HepG2 (cell line): ENCODE measurements around the gene SERPINB6. TPM values are rescaled to one million over a fixed set of nuclear protein-coding genes. Genes with fewer than 3 reads are reported as not detected.

Experiments used
- BCL6 ChIP-seq: IDR thresholded peaks from 2 replicates; pipeline ENCODE4 v1.6.1; 2016; ENCODE audit warnings: missing genetic modification reagents, missing compliant biosample characterization
- FIP1L1 ChIP-seq: fragments of 200-400 bp; formaldehyde crosslinking; IDR thresholded peaks from 2 replicates; pipeline ENCODE4 v1.6.1; 2018; ENCODE audit warnings: low read depth, mild to moderate bottlenecking, low read length, moderate library complexity, borderline replicate concordance; ENCODE audit not compliant: insufficient read depth
- HNRNPK ChIP-seq: fragments of 200-400 bp; formaldehyde crosslinking; IDR thresholded peaks from 2 replicates; pipeline ENCODE4 v1.6.1; 2018; ENCODE audit warnings: low read length, low read depth, moderate library complexity, mild to moderate bottlenecking; ENCODE audit not compliant: poor library complexity, severe bottlenecking
- HOXA3 ChIP-seq: sonication (generic); formaldehyde crosslinking; IDR thresholded peaks from 2 replicates; pipeline ENCODE4 v1.5.0; 2020; ENCODE audit warnings: missing genetic modification reagents
- IRF2 ChIP-seq: IDR thresholded peaks from 2 replicates; pipeline ENCODE4 v1.6.1; 2018; ENCODE audit warnings: missing genetic modification reagents, missing compliant biosample characterization
- MAZ ChIP-seq, 2 experiments: sonication (generic) in 1 of 2; formaldehyde crosslinking in 1 of 2; IDR thresholded peaks; 2 replicates each; pipeline versions ENCODE4 v1.5.0 to v1.6.1; 2012 to 2020; ENCODE audit warnings: low read depth in 2 of 2, mild to moderate bottlenecking in 2 of 2, borderline replicate concordance in 1 of 2, improper control_type of control experiment in 1 of 2, low read length in 1 of 2, missing genetic modification reagents in 1 of 2, moderate library complexity in 1 of 2
- MED1 ChIP-seq: sonication (generic); formaldehyde crosslinking; IDR thresholded peaks from 2 replicates; pipeline ENCODE4 v1.4.0; 2020; ENCODE audit warnings: missing genetic modification reagents
- NONO ChIP-seq, 2 experiments: fragments of 450-650 bp in 1 of 2; sonication (generic) in 1 of 2; formaldehyde crosslinking in 1 of 2; IDR thresholded peaks in 1 of 2; conservative IDR thresholded peaks in 1 of 2; 2 replicates each; pipeline versions ENCODE4 v1.6.1 to v1.8.0; 2017 to 2022; ENCODE audit warnings: mild to moderate bottlenecking in 1 of 2, missing genetic modification reagents in 1 of 2, moderate library complexity in 1 of 2
- TEAD3 ChIP-seq: optimal IDR thresholded peaks from 2 replicates; pipeline ENCODE3; 2016; ENCODE audit warnings: borderline replicate concordance
- U2AF2 ChIP-seq: fragments of 200-400 bp; formaldehyde crosslinking; IDR thresholded peaks from 2 replicates; pipeline ENCODE4 v1.6.1; 2017; ENCODE audit warnings: low read depth, mild to moderate bottlenecking, low read length
- ZNF3 ChIP-seq: IDR thresholded peaks from 2 replicates; pipeline ENCODE4 v1.7.0; 2017; ENCODE audit warnings: inconsistent platforms
- ZNF510 ChIP-seq: sonication (generic); formaldehyde crosslinking; IDR thresholded peaks from 2 replicates; pipeline ENCODE4 v1.4.0; 2020; ENCODE audit warnings: low read depth, mild to moderate bottlenecking, missing genetic modification reagents
- ZNF598 ChIP-seq: sonication (generic); formaldehyde crosslinking; IDR thresholded peaks from 2 replicates; pipeline ENCODE4 v1.5.1; 2020; ENCODE audit warnings: mild to moderate bottlenecking, missing genetic modification reagents, borderline replicate concordance
- ZNF749 ChIP-seq: sonication (generic); formaldehyde crosslinking; IDR thresholded peaks from 2 replicates; pipeline ENCODE4 v1.8.0; 2022; ENCODE audit warnings: mild to moderate bottlenecking, missing genetic modification reagents, moderate library complexity, borderline replicate concordance
- ZNF775 ChIP-seq: sonication (generic); formaldehyde crosslinking; IDR thresholded peaks from 2 replicates; pipeline ENCODE4 v1.4.0; 2020; ENCODE audit warnings: missing genetic modification reagents, mild to moderate bottlenecking, moderate library complexity, borderline replicate concordance
- polyA plus RNA-seq, 8 experiments: library from polyadenylated mRNA; depleted of rRNA in 3 of 8; stranded (reverse) in 7 of 8; unstranded in 1 of 8; fragments of >200 nt; fragmentation: Illumina TruSeq in 4 of 8; extraction: Trizol in 4 of 8; gene quantifications; 2 replicates each; pipeline versions ENCODE4 v1.2.1 to v1.2.3, GENCODE V29; 2011 to 2016; ENCODE audit warnings: low read depth in 4 of 8, missing spikeins in 1 of 8, mixed read lengths in 1 of 8; ENCODE audit not compliant: insufficient read depth in 1 of 8
- total RNA-seq, 5 experiments: library from RNA; depleted of rRNA; stranded (reverse); fragments of >200 nt; fragmentation: Illumina TruSeq; extraction: Trizol; gene quantifications; 2 replicates each; pipeline ENCODE4 v1.2.3, GENCODE V29; 2016; ENCODE audit warnings: low read depth in 1 of 5
- TF ChIP-seq, protein P1 (sequence below): IDR thresholded peaks from 2 replicates; pipeline ENCODE4 v1.6.1; 2016; ENCODE audit warnings: control low read depth
- TF ChIP-seq, protein P2 (sequence below): sonication (generic); formaldehyde crosslinking; IDR thresholded peaks from 2 replicates; pipeline ENCODE4 v1.4.0; 2020; ENCODE audit warnings: missing genetic modification reagents
- TF ChIP-seq, protein P3 (sequence below): sonication (generic); formaldehyde crosslinking; IDR thresholded peaks from 2 replicates; pipeline ENCODE4 v1.5.1; 2020; ENCODE audit warnings: missing genetic modification reagents, mild to moderate bottlenecking, borderline replicate concordance
- TF ChIP-seq, protein P4 (sequence below): IDR thresholded peaks from 2 replicates; pipeline ENCODE4 v1.4.0; 2020; ENCODE audit warnings: mild to moderate bottlenecking, missing genetic modification reagents

SERPINB6 gene
- total and polyA plus RNA-seq, 2 of the 13 experiments (the other 11 are each of a cell fraction or from before 2014, with no cell fraction given): 38.2 to 61.3 TPM

DNA sequence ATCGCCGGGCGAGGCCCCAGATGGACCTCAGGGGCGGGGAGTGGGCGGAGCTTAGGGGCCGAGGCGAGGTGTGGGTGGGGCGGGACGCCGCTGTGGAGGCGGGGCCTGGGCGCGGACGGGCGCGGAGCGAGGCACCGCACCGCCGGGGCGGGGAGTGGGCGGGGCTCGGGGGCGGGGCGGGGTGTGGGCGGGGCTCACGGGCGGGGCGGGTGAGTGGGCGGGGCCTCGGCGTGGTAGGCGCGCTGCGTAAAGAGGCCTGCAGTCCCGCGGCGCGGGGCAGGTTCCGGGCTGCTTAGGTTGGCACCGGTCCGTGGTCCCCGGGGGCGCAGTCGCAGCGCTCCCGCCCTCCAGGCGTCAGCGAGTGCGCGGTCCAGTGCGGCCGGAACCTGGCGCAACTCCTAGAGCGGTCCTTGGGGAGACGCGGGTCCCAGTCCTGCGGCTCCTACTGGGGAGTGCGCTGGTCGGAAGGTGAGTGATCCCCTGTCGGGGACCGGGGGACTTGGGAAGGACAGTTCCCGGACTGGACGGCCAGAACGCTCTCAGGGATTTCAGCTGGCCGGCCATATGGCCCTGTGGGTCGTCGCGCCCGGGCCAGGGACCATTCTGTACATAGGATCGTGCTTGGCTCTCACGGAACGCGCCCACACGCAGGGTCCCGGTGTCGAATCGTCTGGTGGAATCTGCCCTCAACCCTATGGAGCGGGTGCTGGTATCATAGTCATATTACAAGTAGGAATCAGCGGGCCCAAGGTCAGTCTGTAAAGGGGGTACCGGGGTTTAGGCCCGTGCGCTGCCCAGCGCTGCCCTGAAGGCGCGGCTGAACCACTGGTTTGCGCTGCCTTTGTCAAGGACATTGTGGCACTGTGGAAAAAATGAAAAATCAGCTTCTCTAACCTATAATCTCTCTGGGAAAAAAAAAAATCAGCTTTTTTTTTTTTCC lies 28.5 kb upstream of the SERPINB6 start, which contains the start of gene NQO2 (continued):
- TF ChIP-seq, protein P1, sequence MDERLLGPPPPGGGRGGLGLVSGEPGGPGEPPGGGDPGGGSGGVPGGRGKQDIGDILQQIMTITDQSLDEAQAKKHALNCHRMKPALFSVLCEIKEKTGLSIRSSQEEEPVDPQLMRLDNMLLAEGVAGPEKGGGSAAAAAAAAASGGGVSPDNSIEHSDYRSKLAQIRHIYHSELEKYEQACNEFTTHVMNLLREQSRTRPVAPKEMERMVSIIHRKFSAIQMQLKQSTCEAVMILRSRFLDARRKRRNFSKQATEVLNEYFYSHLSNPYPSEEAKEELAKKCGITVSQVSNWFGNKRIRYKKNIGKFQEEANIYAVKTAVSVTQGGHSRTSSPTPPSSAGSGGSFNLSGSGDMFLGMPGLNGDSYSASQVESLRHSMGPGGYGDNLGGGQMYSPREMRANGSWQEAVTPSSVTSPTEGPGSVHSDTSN (CRISPR knock-in tag): no peak
- peak; percentile 48; the same call in 1 of the 2 replicates for TF ChIP-seq IRF2 (CRISPR knock-in tag)
- TF ChIP-seq MED1 (CRISPR knock-in tag): no peak
- no peak; the same call in 1 of the 2 replicates for TF ChIP-seq ZNF510 (CRISPR knock-in tag)
- TF ChIP-seq HNRNPK: peak; percentile 63
- 0 out of 2 replicates have a peak, but pooled peaks have one; percentile 30 for TF ChIP-seq MAZ (IDR thresholded peaks at IDR 0.05; ENCODE audit: borderline replicate concordance, low read depth, low read length)
- TF ChIP-seq MAZ (CRISPR knock-in tag; IDR thresholded peaks at IDR 0.05; ENCODE audit: low read depth): peak; percentile 46
- no peak for TF ChIP-seq ZNF598
- TF ChIP-seq, protein P2, sequence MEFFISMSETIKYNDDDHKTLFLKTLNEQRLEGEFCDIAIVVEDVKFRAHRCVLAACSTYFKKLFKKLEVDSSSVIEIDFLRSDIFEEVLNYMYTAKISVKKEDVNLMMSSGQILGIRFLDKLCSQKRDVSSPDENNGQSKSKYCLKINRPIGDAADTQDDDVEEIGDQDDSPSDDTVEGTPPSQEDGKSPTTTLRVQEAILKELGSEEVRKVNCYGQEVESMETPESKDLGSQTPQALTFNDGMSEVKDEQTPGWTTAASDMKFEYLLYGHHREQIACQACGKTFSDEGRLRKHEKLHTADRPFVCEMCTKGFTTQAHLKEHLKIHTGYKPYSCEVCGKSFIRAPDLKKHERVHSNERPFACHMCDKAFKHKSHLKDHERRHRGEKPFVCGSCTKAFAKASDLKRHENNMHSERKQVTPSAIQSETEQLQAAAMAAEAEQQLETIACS (CRISPR knock-in tag): no peak; the same call in 1 of the 2 replicates
- TF ChIP-seq ZNF3: no peak
- TF ChIP-seq HOXA3: peak; percentile 55
- TF ChIP-seq ZNF775 (CRISPR knock-in tag): no peak
- no peak for TF ChIP-seq NONO (IDR thresholded peaks at IDR 0.05)
- TF ChIP-seq NONO (CRISPR knock-in tag; conservative IDR thresholded peaks at IDR 0.05): peak; percentile 82; the same call in 1 of the 2 replicates
- TF ChIP-seq BCL6 (CRISPR knock-in tag): peak; percentile 57; the same call in 1 of the 2 replicates
- TF ChIP-seq FIP1L1: no peak
- TF ChIP-seq U2AF2: no peak
- TF ChIP-seq TEAD3 (CRISPR knock-in tag): peak; percentile 18
- TF ChIP-seq, protein P3, sequence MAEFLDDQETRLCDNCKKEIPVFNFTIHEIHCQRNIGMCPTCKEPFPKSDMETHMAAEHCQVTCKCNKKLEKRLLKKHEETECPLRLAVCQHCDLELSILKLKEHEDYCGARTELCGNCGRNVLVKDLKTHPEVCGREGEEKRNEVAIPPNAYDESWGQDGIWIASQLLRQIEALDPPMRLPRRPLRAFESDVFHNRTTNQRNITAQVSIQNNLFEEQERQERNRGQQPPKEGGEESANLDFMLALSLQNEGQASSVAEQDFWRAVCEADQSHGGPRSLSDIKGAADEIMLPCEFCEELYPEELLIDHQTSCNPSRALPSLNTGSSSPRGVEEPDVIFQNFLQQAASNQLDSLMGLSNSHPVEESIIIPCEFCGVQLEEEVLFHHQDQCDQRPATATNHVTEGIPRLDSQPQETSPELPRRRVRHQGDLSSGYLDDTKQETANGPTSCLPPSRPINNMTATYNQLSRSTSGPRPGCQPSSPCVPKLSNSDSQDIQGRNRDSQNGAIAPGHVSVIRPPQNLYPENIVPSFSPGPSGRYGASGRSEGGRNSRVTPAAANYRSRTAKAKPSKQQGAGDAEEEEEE: peak; percentile 72; the same call in 1 of the 2 replicates
- TF ChIP-seq, protein P4, sequence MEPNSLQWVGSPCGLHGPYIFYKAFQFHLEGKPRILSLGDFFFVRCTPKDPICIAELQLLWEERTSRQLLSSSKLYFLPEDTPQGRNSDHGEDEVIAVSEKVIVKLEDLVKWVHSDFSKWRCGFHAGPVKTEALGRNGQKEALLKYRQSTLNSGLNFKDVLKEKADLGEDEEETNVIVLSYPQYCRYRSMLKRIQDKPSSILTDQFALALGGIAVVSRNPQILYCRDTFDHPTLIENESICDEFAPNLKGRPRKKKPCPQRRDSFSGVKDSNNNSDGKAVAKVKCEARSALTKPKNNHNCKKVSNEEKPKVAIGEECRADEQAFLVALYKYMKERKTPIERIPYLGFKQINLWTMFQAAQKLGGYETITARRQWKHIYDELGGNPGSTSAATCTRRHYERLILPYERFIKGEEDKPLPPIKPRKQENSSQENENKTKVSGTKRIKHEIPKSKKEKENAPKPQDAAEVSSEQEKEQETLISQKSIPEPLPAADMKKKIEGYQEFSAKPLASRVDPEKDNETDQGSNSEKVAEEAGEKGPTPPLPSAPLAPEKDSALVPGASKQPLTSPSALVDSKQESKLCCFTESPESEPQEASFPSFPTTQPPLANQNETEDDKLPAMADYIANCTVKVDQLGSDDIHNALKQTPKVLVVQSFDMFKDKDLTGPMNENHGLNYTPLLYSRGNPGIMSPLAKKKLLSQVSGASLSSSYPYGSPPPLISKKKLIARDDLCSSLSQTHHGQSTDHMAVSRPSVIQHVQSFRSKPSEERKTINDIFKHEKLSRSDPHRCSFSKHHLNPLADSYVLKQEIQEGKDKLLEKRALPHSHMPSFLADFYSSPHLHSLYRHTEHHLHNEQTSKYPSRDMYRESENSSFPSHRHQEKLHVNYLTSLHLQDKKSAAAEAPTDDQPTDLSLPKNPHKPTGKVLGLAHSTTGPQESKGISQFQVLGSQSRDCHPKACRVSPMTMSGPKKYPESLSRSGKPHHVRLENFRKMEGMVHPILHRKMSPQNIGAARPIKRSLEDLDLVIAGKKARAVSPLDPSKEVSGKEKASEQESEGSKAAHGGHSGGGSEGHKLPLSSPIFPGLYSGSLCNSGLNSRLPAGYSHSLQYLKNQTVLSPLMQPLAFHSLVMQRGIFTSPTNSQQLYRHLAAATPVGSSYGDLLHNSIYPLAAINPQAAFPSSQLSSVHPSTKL (CRISPR knock-in tag): no peak
- TF ChIP-seq ZNF749: peak; percentile 6; the same call in 1 of the 2 replicates
